Keratinocyte (primary cell): ENCODE data around the gene SYT1.

Experiments
- EZH2 ChIP-seq: IDR thresholded peaks from one replicate; pipeline ENCODE4 v1.6.1; 2012; ENCODE audit warnings: inconsistent platforms, mild to moderate bottlenecking, low read length, moderate library complexity
- TF ChIP-seq, protein P1 (sequence below), 3 experiments: IDR thresholded peaks in 1 of 3; conservative IDR thresholded peaks in 1 of 3; optimal IDR thresholded peaks in 1 of 3; 2 replicates in 2 of 3; 3 replicates in 1 of 3; pipeline versions ENCODE3 to v1.5.1; 2011; ENCODE audit warnings: low read length in 3 of 3, mild to moderate bottlenecking in 3 of 3, moderate library complexity in 2 of 3, control low read depth in 1 of 3, inconsistent platforms in 1 of 3; ENCODE audit not compliant: insufficient read depth in 2 of 3; ENCODE audit errors: extremely low read depth in 1 of 3

DNA sequence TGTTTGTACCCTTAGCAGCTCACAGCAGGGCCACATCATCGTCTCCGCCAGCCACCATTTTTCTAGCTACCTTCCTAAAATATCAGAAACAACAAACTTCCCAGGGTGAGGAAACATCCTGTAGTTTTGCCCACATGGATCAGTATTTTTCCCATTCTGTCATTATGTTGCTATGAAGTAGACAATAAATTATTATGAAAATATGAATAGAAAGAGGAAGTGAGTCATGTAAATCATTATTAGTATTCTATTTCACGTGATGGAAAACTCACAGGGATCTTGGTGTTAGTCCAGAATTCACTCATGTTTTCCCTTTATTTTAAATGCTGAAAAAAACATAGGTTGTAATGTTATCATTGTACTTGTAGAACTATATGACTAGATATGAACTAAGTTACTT lies 319.4 kb downstream of the SYT1 start:
- TF ChIP-seq, protein P1, sequence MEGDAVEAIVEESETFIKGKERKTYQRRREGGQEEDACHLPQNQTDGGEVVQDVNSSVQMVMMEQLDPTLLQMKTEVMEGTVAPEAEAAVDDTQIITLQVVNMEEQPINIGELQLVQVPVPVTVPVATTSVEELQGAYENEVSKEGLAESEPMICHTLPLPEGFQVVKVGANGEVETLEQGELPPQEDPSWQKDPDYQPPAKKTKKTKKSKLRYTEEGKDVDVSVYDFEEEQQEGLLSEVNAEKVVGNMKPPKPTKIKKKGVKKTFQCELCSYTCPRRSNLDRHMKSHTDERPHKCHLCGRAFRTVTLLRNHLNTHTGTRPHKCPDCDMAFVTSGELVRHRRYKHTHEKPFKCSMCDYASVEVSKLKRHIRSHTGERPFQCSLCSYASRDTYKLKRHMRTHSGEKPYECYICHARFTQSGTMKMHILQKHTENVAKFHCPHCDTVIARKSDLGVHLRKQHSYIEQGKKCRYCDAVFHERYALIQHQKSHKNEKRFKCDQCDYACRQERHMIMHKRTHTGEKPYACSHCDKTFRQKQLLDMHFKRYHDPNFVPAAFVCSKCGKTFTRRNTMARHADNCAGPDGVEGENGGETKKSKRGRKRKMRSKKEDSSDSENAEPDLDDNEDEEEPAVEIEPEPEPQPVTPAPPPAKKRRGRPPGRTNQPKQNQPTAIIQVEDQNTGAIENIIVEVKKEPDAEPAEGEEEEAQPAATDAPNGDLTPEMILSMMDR (optimal IDR thresholded peaks at IDR 0.05 in 1 of 3, IDR thresholded peaks at IDR 0.05 in 1 of 3, conservative IDR thresholded peaks at IDR 0.05 in 1 of 3; ENCODE audit: extremely low read depth in 1 of 3, insufficient read depth in 2 of 3, low read length in 3 of 3), result no peak
- TF ChIP-seq EZH2, result no peak
